HL-60 (cell line): ENCODE data around the gene OSER1.
A peak's percentile ranks its signal among the peaks of the same experiment; 100 is the strongest.

Experiments
- CTCF ChIP-seq: IDR thresholded peaks from one replicate; pipeline ENCODE4 v1.5.1; 2011; ENCODE audit warnings: low read length, control low read depth, inconsistent platforms; ENCODE audit not compliant: insufficient read depth
- TF ChIP-seq, protein P1 (sequence below): IDR thresholded peaks from 2 replicates; pipeline ENCODE4 v1.6.1; 2012; ENCODE audit warnings: low read depth; ENCODE audit not compliant: insufficient replicate concordance

- TF ChIP-seq, protein P1, sequence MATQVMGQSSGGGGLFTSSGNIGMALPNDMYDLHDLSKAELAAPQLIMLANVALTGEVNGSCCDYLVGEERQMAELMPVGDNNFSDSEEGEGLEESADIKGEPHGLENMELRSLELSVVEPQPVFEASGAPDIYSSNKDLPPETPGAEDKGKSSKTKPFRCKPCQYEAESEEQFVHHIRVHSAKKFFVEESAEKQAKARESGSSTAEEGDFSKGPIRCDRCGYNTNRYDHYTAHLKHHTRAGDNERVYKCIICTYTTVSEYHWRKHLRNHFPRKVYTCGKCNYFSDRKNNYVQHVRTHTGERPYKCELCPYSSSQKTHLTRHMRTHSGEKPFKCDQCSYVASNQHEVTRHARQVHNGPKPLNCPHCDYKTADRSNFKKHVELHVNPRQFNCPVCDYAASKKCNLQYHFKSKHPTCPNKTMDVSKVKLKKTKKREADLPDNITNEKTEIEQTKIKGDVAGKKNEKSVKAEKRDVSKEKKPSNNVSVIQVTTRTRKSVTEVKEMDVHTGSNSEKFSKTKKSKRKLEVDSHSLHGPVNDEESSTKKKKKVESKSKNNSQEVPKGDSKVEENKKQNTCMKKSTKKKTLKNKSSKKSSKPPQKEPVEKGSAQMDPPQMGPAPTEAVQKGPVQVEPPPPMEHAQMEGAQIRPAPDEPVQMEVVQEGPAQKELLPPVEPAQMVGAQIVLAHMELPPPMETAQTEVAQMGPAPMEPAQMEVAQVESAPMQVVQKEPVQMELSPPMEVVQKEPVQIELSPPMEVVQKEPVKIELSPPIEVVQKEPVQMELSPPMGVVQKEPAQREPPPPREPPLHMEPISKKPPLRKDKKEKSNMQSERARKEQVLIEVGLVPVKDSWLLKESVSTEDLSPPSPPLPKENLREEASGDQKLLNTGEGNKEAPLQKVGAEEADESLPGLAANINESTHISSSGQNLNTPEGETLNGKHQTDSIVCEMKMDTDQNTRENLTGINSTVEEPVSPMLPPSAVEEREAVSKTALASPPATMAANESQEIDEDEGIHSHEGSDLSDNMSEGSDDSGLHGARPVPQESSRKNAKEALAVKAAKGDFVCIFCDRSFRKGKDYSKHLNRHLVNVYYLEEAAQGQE, result no peak
- peak; percentile 91 for TF ChIP-seq CTCF
Measured at GRCh38 chr20:44217342-44218092, 6.9 kb upstream of the OSER1 start.
